HG02610 (cell line): Measurements from ENCODE around the gene BOLA1.
"Not testable (repeated sequence)": the region's sequence is repeated elsewhere in the genome, so short reads cannot be mapped to it uniquely, and the experiment has no call there.

Experiments
- ATAC-seq: cut with Tn5 transposase; IDR thresholded peaks from one replicate; pipeline ENCODE4 v1.9.1; 2021; ENCODE audit warnings: mild to moderate bottlenecking, moderate library complexity; ENCODE audit not compliant: unreplicated experiment

Gene BOLA1

GRCh38 chr1:149927563-149928400, 28.4 kb downstream of the BOLA1 start, which contains the start of gene SF3B4:
TSS of gene SF3B4 (minus strand) at chr1:149927803. CDS start at chr1:149927759, 44 bp downstream.
- peak; percentile 94 for ATAC-seq

- no peak for ATAC-seq
These were observed 29.0 kb downstream of the BOLA1 start for GRCh38 chr1:149928401-149928724.

GRCh38 chr1:149929856-149930255, 30.5 kb downstream of the BOLA1 start:
- no peak for ATAC-seq

GRCh38 chr1:149931212-149931790, 31.9 kb downstream of the BOLA1 start:
- no peak for ATAC-seq

GRCh38 chr1:149932474-149932873, 33.1 kb downstream of the BOLA1 start:
- ATAC-seq, result no peak

GRCh38 chr1:149933208-149933607, 33.8 kb downstream of the BOLA1 start:
- ATAC-seq, result no peak

- ATAC-seq, result no peak
These were observed 35.0 kb downstream of the BOLA1 start for GRCh38 chr1:149934356-149934755.

GRCh38 chr1:149936170-149936991, 37.0 kb downstream of the BOLA1 start, which contains the start of gene MTMR11:
TSS of gene MTMR11 (minus strand) at chr1:149936879. CDS start at chr1:149936647, 232 bp downstream.
- ATAC-seq, result no peak

- no peak for ATAC-seq
These were observed 37.8 kb downstream of the BOLA1 start for GRCh38 chr1:149936992-149937705.

GRCh38 chr1:149937759-149938158, 38.4 kb downstream of the BOLA1 start:
- no peak for ATAC-seq

- ATAC-seq, result not testable (repeated sequence)
These were observed 39.3 kb downstream of the BOLA1 start for GRCh38 chr1:149938668-149939003.

- no peak for ATAC-seq
These were observed 41.1 kb downstream of the BOLA1 start for GRCh38 chr1:149940427-149940826.

- ATAC-seq, result no peak
These were observed 42.8 kb downstream of the BOLA1 start for GRCh38 chr1:149942207-149942606.

- ATAC-seq, result no peak
These were observed 43.5 kb downstream of the BOLA1 start for GRCh38 chr1:149942885-149943284.

- no peak for ATAC-seq
These were observed 45.8 kb downstream of the BOLA1 start for GRCh38 chr1:149945206-149945605.

GRCh38 chr1:149949911-149950310, 50.5 kb downstream of the BOLA1 start:
- no peak for ATAC-seq
